ENCODE measurements around the gene NEK1.
"Not testable (repeated sequence)": the region's sequence is repeated elsewhere in the genome, so short reads cannot be mapped to it uniquely, and the experiment has no call there.

The NEK1 gene

DNA sequence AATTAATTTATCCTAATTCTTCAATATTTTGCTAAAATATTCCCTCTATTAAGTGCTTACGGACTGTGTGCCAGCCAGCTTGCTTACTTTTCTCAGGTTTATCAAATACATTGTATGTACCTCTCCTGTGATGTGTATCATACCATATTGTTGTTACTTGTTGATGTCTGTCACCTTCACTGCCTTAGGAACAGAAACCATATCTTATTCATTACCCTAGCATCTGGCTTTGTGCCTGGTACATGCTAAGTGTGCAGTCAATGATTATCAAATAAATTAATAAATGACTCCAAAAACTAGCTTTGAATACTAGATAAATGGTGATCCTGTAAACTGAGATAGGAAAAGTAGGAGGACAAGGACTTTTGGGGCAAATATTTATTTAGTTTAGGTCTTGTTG is 14.9 kb upstream of the NEK1 start:
- DNase-seq, result no peak

DNA sequence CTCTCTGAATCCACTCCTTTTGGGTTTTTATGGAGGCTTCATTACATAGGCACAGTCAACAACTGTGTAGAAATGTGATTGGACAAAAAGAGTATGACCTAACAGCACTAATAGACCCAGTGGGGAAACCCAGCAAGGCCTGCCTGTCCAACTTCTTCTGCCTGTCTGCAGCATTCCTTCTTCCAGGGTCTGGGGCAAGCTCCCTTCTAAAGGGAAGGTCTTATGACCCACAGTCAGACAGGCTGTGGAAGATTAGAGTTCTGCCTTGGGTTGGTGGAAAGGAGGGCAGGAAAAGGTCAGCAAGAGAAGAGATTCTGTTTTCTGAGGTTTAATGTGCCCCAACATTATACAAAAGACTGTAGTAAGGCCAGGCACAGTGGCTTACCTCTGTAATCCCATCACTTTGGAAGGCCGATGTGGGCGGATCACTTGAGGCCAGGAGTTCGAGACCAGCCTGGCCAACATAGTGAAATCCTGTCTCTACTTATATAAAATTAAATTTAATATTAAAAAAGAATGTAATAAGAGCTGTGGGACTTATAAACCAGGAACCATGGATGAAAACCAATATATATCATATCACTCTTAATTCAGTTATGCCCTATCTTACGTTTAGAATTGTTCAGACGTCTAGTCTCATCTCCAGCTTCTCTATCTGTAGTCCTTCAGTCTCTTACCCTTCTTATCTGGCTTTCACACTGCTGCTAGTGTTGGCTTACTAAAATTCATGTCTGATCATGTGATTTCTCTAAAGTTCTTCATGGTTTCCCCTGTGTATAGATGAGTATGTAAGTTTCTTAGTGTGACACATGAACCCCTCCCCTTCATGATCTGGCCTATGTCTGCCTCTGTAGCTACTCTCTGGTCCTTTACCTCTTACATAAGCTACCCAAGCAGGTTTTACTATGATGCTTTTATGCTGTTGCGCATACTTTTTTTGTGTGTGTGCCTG is 14.2 kb upstream of the NEK1 start:
- no peak for DNase-seq

DNA sequence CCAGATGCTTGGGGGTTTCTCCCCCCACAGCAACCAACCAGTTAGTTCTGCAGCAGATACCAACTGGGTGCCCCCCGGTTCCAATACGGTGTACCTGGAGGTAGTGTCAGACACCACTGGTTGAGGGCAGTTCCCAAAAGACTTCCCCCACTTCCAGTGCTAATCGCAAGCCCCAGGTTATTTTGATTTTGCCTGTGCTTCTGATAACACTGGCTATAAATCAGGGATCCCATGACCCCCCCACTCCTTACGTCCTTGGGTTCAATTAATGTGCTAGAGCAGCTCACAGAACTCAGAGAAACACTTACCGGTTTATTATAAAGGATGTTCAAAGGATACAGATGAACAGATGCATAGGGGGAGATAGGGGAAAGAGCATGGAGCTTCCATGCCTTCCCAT is 13.5 kb upstream of the NEK1 start:
- no peak for DNase-seq

DNA sequence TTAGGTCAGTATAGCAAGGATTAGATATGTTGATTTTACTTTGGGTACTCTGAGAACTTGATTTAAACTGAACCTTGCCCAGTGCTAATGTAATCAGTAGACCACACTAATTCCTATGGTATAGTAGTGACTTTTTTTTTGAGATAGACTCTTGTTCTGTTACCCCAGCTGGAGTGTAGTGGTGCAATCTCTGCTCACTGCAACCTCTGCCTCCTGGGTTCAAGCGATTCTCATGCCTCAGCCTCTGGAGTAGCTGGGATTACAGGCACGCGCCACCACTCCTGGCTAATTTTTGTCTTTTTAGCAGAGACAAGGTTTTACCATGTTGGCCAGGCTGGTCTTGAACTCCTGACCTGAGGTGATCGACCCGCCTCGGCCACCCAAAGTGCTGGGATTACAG is 11.6 kb upstream of the NEK1 start:
- DNase-seq, result not testable (repeated sequence)

DNA sequence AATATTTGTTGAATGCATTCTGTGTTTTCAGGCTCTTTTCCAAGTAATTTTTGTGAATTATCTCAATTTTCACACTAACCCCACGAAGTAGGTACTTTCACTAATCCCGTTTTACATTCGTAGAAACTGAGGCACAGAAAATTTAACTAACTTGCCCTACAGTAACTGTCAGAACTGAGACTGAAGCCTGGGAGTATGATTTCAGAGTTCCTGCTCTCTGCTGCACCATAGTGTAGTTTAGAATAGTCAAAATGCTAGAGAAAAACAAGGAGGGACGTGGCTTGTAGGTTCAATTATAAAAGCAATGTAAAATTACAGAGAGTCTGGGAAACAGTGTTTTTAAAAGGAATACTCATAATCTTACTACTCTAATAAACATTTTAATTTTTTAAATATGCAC is 10.2 kb upstream of the NEK1 start:
- DNase-seq, result no peak

DNA sequence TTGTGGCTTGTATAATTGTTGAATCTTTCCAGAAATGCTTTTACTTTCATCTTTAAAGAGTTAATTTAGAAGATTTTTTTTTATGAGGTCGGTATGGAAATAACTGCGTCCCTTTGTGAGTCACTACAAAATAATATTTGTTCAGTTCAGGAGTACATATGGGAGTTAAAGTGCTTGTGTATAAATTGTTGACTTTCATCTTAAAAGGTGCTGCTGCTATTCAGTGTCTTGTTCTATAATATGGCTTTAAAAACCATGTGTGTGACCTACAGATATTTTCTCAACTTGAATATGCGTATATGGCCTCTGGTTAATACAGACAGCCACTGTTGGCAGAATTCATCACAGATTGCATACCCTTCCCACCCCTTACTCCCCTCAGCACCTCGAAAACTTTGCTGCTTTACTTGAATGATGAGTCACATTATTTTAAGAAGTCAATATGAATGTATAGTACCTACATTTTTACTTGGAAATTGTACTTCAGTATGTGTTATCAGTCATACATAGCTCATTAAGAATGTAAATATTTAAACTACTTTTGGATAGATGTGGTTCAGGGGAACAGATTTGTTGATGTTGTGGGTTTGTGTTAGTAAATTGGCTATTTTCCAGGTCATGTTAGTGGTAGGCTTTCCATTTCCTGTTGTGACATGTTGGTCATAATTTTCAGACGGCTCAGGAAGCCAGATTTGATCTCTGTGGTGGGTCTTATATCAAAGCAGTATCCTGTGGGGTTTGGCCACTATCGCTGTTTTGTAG is 9.5 kb upstream of the NEK1 start:
- DNase-seq, result peak; percentile 35

DNA sequence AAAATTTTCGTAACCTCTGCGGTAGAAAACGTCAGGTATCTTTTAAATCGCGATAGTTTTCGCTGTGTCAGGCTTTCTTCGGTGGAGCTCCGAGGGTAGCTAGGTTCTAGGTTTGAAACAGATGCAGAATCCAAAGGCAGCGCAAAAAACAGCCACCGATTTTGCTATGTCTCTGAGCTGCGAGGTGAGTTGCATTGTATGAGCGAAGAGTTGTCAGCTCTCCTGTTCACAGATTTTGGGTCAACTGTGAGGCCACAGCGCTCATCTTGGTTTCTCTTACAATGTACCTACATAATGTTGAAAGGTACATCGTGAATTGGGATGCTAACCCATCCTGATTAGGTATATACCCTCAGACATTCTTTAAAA is 8.5 kb upstream of the NEK1 start:
- no peak for DNase-seq

- DNase-seq, result peak; percentile 73
Observed at GRCh38 chr4:169619958-169620879, 7.8 kb upstream of the NEK1 start, which contains the start of gene CLCN3. CLCN3 (plus strand) TSS chr4:169620578; CDS start chr4:169635929, 15,351 bp downstream.

- no peak for DNase-seq
Observed at GRCh38 chr4:169619518-169619957, 7.2 kb upstream of the NEK1 start.

- no peak for DNase-seq
Observed at GRCh38 chr4:169618986-169619385, 6.6 kb upstream of the NEK1 start.

DNA sequence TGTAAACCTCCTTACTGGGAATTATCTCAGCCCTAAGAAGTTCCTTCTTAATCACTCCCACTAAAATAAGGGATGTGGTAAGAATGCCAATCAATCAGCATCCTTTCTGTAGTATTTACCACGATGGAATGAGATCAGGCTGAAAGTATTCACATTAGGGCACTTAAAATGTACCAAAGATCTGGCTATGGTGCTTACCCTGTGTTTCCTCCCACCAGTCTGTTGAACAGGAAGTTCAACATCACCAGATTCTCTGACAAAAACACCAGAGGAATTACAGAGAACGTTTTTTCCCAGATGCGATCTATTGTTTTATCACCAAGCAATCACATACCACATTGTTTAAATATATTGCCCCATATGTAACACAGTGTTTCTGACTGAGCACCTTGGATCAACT is 5.9 kb upstream of the NEK1 start:
- DNase-seq, result no peak

DNA sequence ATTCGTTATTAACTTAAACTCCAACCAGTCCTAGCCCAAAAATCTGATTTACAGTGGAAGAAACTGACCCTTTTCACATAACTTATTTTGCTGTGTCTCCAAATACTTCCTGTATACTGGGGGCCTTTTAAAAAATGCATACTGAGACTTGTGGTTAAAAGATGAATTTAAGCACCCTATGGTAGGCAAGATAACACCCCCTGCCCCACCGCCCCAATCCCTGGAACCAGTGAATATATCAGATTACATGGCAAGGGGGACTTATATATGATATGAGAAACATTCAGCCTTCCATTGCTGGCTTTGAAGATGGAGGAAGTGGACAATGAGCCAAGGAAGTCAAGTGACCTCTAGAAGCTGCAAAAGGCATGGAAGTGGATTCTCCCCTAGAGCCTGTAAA is 4.9 kb upstream of the NEK1 start:
- DNase-seq, result no peak

GRCh38 chr4:169616846-169617245 is 4.5 kb upstream of the NEK1 start:
- DNase-seq, result no peak

DNA sequence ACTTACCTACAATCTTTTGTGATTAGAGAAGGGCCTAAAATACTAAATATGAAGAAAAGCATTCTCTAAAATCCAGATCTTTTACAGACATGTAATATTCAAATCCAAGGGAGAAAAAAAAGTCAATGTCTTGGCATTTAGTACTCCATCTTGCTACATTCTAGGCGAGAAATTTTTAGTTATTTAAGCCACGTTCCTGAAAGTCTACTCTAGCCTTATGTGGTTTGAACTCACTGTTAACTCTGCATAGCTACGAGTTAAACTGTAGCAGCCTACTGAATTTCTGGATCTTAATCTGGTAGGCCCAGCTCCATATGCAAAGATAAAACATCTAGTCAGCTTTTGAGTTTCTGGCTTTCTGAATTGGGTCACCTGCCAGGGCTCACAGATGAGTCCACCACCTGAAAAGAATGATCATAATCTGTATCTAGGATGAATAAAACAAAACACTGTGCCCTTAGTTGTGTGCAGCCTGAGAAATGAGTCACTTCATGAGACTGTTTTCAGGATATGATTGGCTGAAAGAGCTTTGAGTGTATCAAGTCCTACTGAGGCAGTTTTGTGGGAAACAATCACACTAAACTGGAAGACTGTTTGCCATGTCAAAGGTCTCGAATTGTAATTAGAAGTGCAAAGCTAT is 3.2 kb upstream of the NEK1 start:
- no peak for DNase-seq

GRCh38 chr4:169612871-169613859 is 782 bp upstream of the NEK1 start:
- DNase-seq, result peak; percentile 14

GRCh38 chr4:169611157-169611556 is 1.2 kb downstream of the NEK1 start:
- DNase-seq, result no peak

GRCh38 chr4:169604903-169605331 is 7.5 kb downstream of the NEK1 start:
- no peak for DNase-seq

- DNase-seq, result no peak
Observed at GRCh38 chr4:169604131-169604900, 8.1 kb downstream of the NEK1 start.

DNA sequence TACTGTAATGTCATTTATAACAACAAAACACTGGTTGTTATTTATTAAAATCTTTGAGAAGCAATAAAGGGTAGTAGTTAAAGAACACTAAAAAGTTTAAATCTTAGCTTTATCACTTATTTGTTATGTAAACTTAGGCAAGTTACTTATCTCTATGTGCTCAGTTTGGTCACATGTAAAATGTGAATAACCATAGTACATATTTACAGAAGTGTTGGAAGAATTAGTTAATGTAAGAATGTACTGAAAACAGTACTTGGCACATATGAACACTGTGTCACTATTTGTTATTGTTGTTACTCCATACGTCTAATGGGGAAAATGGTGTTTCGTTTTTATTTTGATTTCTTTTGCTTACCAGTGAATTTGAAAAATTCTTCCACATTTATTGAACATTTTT is 9.1 kb downstream of the NEK1 start:
- DNase-seq, result no peak

Measured in NCI-H2029 treated with DMSO at 0.1 percent for 48 hours (cell line).